Fibroblast of skin of right biceps (primary cell): ENCODE measurements around the gene COX7A2.

ENCODE experiments used
- DNase-seq: peaks from one replicate; pipeline ENCODE4 v3.0.0-alpha.2; 2013

Gene COX7A2

GRCh38 chr6:75243333-75244062 lies at the start of gene COX7A2:
Gene COX7A2, minus strand, starts transcription at chr6:75243801. Its CDS starts 67 bp downstream, at chr6:75243734.
- peak; percentile 98 for DNase-seq

GRCh38 chr6:75292555-75292954 lies 49.0 kb upstream of the COX7A2 start:
- DNase-seq: no peak

- DNase-seq: no peak
These were observed 48.1 kb upstream of the COX7A2 start for GRCh38 chr6:75291744-75292143.

- no peak for DNase-seq
These were observed 47.7 kb upstream of the COX7A2 start for GRCh38 chr6:75291331-75291730.

GRCh38 chr6:75290136-75290945 lies 46.7 kb upstream of the COX7A2 start:
- DNase-seq: no peak

- DNase-seq: no peak
These were observed 44.4 kb upstream of the COX7A2 start for GRCh38 chr6:75288023-75288422.

- DNase-seq: no peak
These were observed 43.8 kb upstream of the COX7A2 start for GRCh38 chr6:75287424-75287823.

GRCh38 chr6:75286955-75287354 lies 43.4 kb upstream of the COX7A2 start:
- DNase-seq: no peak

- no peak for DNase-seq
These were observed 41.7 kb upstream of the COX7A2 start for GRCh38 chr6:75285283-75285639.

GRCh38 chr6:75284632-75285282 lies 41.2 kb upstream of the COX7A2 start, which contains the start of gene TMEM30A:
Gene TMEM30A, minus strand, starts transcription at chr6:75284792. Its CDS starts 154 bp downstream, at chr6:75284638.
- DNase-seq: peak; percentile 99

GRCh38 chr6:75283907-75284631 lies 40.5 kb upstream of the COX7A2 start:
- DNase-seq: no peak

GRCh38 chr6:75282706-75283105 lies 39.1 kb upstream of the COX7A2 start:
- DNase-seq: no peak

GRCh38 chr6:75281653-75282052 lies 38.1 kb upstream of the COX7A2 start:
- DNase-seq: no peak

- no peak for DNase-seq
These were observed 36.7 kb upstream of the COX7A2 start for GRCh38 chr6:75280131-75280855.

- no peak for DNase-seq
These were observed 35.8 kb upstream of the COX7A2 start for GRCh38 chr6:75279418-75279817.

GRCh38 chr6:75278474-75279077 lies 35.0 kb upstream of the COX7A2 start:
- no peak for DNase-seq

- peak; percentile 97 for DNase-seq
These were observed 31.5 kb upstream of the COX7A2 start for GRCh38 chr6:75275067-75275466.

GRCh38 chr6:75273009-75273408 lies 29.4 kb upstream of the COX7A2 start:
- no peak for DNase-seq

GRCh38 chr6:75272145-75272840 lies 28.7 kb upstream of the COX7A2 start:
- peak; percentile 51 for DNase-seq

- DNase-seq: no peak
These were observed 25.4 kb upstream of the COX7A2 start for GRCh38 chr6:75268988-75269354.
